DOHH2 (cell line): Measurements from ENCODE around the gene CLEC17A.

ENCODE experiments used
- H3F3A ChIP-seq: fragments of 200-600 bp; sonication (generic), shearing (Covaris generic); 2 replicates; pipeline ENCODE4 v1.6.0; 2016; ENCODE audit warnings: antibody characterized with exemption, mild to moderate bottlenecking; ENCODE audit not compliant: control insufficient read depth, insufficient read depth
- H3K27ac ChIP-seq: fragments of 200-600 bp; sonication (generic); 2 replicates; pipeline ENCODE4 v1.5.1; 2014; ENCODE audit warnings: low read depth, mild to moderate bottlenecking, low read length, moderate library complexity
- H3K27me3 ChIP-seq: fragments of 200-600 bp; sonication (generic); 2 replicates; pipeline ENCODE4 v1.6.1; 2014; ENCODE audit warnings: mild to moderate bottlenecking, low read length, mixed read lengths; ENCODE audit not compliant: control insufficient read depth
- H3K36me3 ChIP-seq: fragments of 200-600 bp; sonication (generic); 2 replicates; pipeline ENCODE4 v1.6.1; 2014; ENCODE audit warnings: mild to moderate bottlenecking, low read length, moderate library complexity, mixed read lengths; ENCODE audit not compliant: control insufficient read depth
- H3K4me1 ChIP-seq: fragments of 200-600 bp; sonication (generic); 2 replicates; pipeline ENCODE4 v1.6.1; 2014; ENCODE audit warnings: mild to moderate bottlenecking, low read length, mixed read lengths; ENCODE audit not compliant: control insufficient read depth
- H3K4me2 ChIP-seq: fragments of 200-600 bp; sonication (generic); 2 replicates; pipeline ENCODE4 v1.6.0; 2014; ENCODE audit warnings: mild to moderate bottlenecking, low read length, moderate library complexity
- H3K4me3 ChIP-seq: fragments of 200-600 bp; sonication (generic); 2 replicates; pipeline ENCODE4 v1.5.1; 2014; ENCODE audit warnings: mild to moderate bottlenecking, low read length, mixed read lengths
- H3K79me2 ChIP-seq: fragments of 200-600 bp; sonication (generic); 2 replicates; pipeline ENCODE4 v1.6.1; 2014; ENCODE audit warnings: mild to moderate bottlenecking, low read length, mixed read lengths; ENCODE audit not compliant: control insufficient read depth
- H3K9me2 ChIP-seq: fragments of 200-600 bp; sonication (generic); replicated peaks from 2 replicates; pipeline ENCODE4 v1.6.1; 2014; ENCODE audit warnings: mild to moderate bottlenecking, low read length, mixed read lengths; ENCODE audit not compliant: control insufficient read depth
- H3K9me3 ChIP-seq: fragments of 200-600 bp; sonication (generic); 2 replicates; pipeline ENCODE4 v1.6.1; 2014; ENCODE audit warnings: antibody characterized with exemption, low read length, mixed read lengths; ENCODE audit not compliant: control insufficient read depth, insufficient read depth
- H4K20me1 ChIP-seq: fragments of 200-600 bp; sonication (generic); 2 replicates; pipeline ENCODE4 v1.6.0; 2014; ENCODE audit warnings: low read depth, mild to moderate bottlenecking, antibody characterized with exemption, low read length, moderate library complexity; ENCODE audit not compliant: control insufficient read depth, insufficient read depth
- EZH2phosphoT487 ChIP-seq: fragments of 200-600 bp; sonication (generic); IDR thresholded peaks from 2 replicates; pipeline ENCODE4 v1.6.1; 2017; ENCODE audit warnings: borderline replicate concordance, mild to moderate bottlenecking, antibody characterized with exemption, low read length, moderate library complexity, mixed read lengths
- TF ChIP-seq, protein P1 (sequence below): fragments of 200-600 bp; sonication (generic); IDR thresholded peaks from one replicate; pipeline ENCODE4 v1.5.1; 2014; ENCODE audit warnings: antibody characterized with exemption, mild to moderate bottlenecking, low read depth, low read length; ENCODE audit not compliant: poor library complexity, severe bottlenecking

The CLEC17A gene

DNA sequence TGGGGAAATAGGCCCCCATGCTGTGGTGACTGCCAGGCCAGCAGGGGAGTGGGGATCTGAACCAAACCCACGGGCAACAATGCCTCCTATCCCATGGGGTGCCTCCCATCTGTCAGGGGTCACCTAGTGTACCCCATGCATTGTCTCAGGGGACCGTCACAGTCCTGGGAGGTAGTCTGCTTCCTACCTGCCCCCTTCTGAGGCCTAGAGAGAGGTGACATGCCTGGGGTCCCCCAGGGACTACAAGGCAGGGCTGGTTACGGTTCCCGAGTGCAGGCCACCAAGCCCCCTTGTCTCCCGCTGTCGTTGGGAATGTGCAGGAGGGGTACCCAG is 22.1 kb upstream of the CLEC17A start:
- TF ChIP-seq, protein P1, sequence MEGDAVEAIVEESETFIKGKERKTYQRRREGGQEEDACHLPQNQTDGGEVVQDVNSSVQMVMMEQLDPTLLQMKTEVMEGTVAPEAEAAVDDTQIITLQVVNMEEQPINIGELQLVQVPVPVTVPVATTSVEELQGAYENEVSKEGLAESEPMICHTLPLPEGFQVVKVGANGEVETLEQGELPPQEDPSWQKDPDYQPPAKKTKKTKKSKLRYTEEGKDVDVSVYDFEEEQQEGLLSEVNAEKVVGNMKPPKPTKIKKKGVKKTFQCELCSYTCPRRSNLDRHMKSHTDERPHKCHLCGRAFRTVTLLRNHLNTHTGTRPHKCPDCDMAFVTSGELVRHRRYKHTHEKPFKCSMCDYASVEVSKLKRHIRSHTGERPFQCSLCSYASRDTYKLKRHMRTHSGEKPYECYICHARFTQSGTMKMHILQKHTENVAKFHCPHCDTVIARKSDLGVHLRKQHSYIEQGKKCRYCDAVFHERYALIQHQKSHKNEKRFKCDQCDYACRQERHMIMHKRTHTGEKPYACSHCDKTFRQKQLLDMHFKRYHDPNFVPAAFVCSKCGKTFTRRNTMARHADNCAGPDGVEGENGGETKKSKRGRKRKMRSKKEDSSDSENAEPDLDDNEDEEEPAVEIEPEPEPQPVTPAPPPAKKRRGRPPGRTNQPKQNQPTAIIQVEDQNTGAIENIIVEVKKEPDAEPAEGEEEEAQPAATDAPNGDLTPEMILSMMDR: no peak
- Histone ChIP-seq H3F3A (no peaks in the 10 kb centered on the region), H3K9me2 (no peaks in the 10 kb centered on the region), H3K79me2 (peaks cover 60% of the 10 kb centered on the region), H4K20me1 (no peaks in the 10 kb centered on the region), H3K4me2 (no peak overlapping the region), H3K4me3 (no peak overlapping the region), H3K36me3 (peaks cover 21% of the 10 kb centered on the region), H3K27me3 (no peaks in the 10 kb centered on the region), H3K4me1 (peaks cover 17% of the 10 kb centered on the region), H3K27ac (no peak overlapping the region), H3K9me3 (no peaks in the 10 kb centered on the region)

DNA sequence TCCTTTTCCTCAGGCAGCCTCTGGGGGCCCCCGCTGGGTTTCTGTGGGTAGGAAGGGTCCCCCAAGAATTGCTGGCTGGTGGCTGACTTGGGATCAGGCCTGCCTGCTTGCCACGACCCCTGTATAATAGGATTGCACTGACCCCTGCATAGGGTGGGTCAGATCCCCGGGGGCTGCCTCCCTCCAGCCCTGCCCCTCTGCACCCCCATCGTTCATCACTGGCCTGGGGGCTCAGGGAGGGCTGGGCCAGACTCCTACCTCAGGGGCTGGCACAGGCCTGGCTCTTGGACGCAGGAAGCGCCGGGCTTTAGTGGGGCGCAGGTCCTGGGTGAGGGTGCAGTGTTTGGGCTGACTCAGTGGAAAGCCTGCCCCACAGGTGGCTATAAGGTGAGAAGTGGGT is 21.6 kb upstream of the CLEC17A start:
- Histone ChIP-seq H3K4me2 (no peak overlapping the region), H3F3A (no peaks in the 10 kb centered on the region), H3K9me3 (no peaks in the 10 kb centered on the region), H3K4me1 (peaks cover 17% of the 10 kb centered on the region), H3K27me3 (no peaks in the 10 kb centered on the region), H3K27ac (no peak overlapping the region), H3K36me3 (peaks cover 26% of the 10 kb centered on the region), H3K4me3 (no peak overlapping the region), H4K20me1 (no peaks in the 10 kb centered on the region), H3K79me2 (peaks cover 54% of the 10 kb centered on the region), H3K9me2 (no peaks in the 10 kb centered on the region)
- TF ChIP-seq EZH2phosphoT487: no peak
- TF ChIP-seq, protein P1: no peak

DNA sequence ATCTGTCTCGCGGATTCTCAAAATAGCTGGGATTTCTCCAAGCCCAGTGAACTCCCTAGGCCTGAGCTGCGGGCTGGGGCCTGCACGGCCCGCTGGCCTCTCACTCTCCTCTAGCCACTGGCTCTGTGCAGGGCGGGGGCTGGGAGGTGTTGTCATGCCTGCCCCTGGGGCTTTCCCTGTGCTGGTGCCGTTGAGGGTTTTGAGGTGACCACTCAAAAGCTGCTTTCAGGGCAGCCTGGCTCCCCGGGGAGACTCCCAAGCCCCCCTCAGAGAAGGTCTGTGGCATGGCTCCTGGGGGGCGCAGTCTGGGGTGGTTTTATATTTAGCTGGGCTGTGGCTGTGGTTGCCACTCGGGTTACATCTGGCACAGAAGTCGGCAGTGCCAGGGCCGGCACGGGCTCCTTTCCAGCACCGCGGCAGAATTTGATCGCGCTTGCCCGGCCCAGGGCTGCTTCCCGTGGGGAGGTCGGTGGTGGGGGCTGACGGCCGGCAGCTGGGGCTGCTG is 21.0 kb upstream of the CLEC17A start:
- Histone ChIP-seq H3K4me2 (no peak overlapping the region), H3F3A (no peaks in the 10 kb centered on the region), H3K27ac (no peak overlapping the region)

More for the DNA sequence above, 21.0 kb upstream of the CLEC17A start:
- Histone ChIP-seq H3K4me3 (no peak overlapping the region), H3K36me3 (peaks cover 26% of the 10 kb centered on the region), H3K79me2 (peaks cover 48% of the 10 kb centered on the region), H4K20me1 (no peaks in the 10 kb centered on the region), H3K9me2 (no peaks in the 10 kb centered on the region), H3K27me3 (no peaks in the 10 kb centered on the region), H3K4me1 (peaks cover 10% of the 10 kb centered on the region; the same call in 1 of the 2 replicates), H3K9me3 (no peaks in the 10 kb centered on the region)
- TF ChIP-seq EZH2phosphoT487: no peak
- TF ChIP-seq, protein P1: no peak
